Measurements from ENCODE around the gene C6orf132. TPM values are rescaled to one million over a fixed set of nuclear protein-coding genes. Genes with fewer than 3 reads are reported as not detected.
"Not testable (repeated sequence)": the region's sequence is repeated elsewhere in the genome, so short reads cannot be mapped to it uniquely, and the experiment has no call there.

C6orf132 gene
- total RNA-seq, 1 donor from 2014 or later = 11.3 TPM

DNA sequence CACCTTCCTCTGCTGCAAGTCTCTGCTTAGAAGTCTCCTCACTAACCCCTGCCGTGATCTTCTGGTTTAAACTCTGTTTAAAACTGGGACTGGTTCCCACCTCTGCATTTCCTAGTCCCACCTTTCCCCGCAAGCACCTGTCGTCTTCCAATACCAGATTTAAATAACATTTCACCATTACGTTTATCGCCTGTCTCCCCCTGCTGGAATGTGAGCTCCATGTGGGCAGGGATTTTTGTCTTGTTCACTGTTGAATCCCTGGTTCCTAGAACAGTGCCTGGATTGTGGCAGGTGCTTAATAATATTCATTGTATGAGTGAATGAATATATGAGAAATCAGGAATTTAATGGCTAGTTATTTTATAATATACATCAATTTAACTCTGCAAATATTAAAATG lies 33.4 kb upstream of the C6orf132 start:
- Histone ChIP-seq H3K27me3 (ENCODE audit: control insufficient read depth, insufficient read depth, low read length) (no peaks in the 10 kb centered on the region), H3K36me3 (ENCODE audit: control insufficient read depth, insufficient read depth, low read length) (no peaks in the 10 kb centered on the region), H3K4me3 (ENCODE audit: low read depth, low read length) (no peak overlapping the region)
- no peak for TF ChIP-seq CTCF (IDR thresholded peaks at IDR 0.05; ENCODE audit: insufficient read depth, low read length, severe bottlenecking)
- FAIRE-seq = no peak
- no peak for DNase-seq (ENCODE audit: low read depth)

GRCh38 chr6:42173101-42173500 lies 30.7 kb upstream of the C6orf132 start, which contains the start of gene GUCA1A:
Gene GUCA1A, plus strand, starts transcription at chr6:42173364. Its CDS starts 250 bp downstream, at chr6:42173614.
- no peaks in the 10 kb centered on the region for H3K27me3 ChIP-seq (ENCODE audit: control insufficient read depth, insufficient read depth, low read length)
- DNase-seq (ENCODE audit: low read depth) = no peak
- no peak within 1 kb of the TSS for H3K4me3 ChIP-seq (ENCODE audit: low read depth, low read length)
- no peak for FAIRE-seq
- no peaks in the 10 kb centered on the region for H3K36me3 ChIP-seq (ENCODE audit: control insufficient read depth, insufficient read depth, low read length)
- TF ChIP-seq CTCF (IDR thresholded peaks at IDR 0.05; ENCODE audit: insufficient read depth, low read length, severe bottlenecking) = no peak

GRCh38 chr6:42171813-42172581 lies 29.6 kb upstream of the C6orf132 start:
- Histone ChIP-seq H3K27me3 (ENCODE audit: control insufficient read depth, insufficient read depth, low read length) (no peaks in the 10 kb centered on the region), H3K4me3 (ENCODE audit: low read depth, low read length) (no peak overlapping the region), H3K36me3 (ENCODE audit: control insufficient read depth, insufficient read depth, low read length) (no peaks in the 10 kb centered on the region)
- FAIRE-seq (no peak), DNase-seq (ENCODE audit: low read depth) (no peak)
- TF ChIP-seq CTCF (IDR thresholded peaks at IDR 0.05; ENCODE audit: insufficient read depth, low read length, severe bottlenecking) = no peak

DNA sequence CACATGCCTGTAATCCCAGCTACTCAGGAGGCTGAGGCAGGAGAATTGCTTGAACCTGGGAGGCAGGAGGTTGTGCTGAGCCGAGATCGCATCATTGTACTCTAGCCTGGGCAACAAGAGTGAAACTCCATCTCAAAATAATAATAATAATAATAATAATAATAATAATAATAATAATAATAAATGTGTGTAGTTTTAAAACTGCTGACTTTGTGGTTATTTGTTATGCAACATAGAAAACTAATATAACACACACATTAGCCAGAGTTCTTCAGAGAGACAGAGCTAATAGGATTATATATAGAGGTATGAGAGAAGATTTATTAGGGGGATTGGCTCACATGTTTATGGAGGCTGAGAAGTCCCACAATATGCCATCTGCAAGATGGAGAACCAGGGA lies 27.4 kb upstream of the C6orf132 start:
- H3K36me3 ChIP-seq (ENCODE audit: control insufficient read depth, insufficient read depth, low read length); FAIRE-seq; H3K4me3 ChIP-seq (ENCODE audit: low read depth, low read length); DNase-seq (ENCODE audit: low read depth); H3K27me3 ChIP-seq (ENCODE audit: control insufficient read depth, insufficient read depth, low read length): not testable (repeated sequence)

- Histone ChIP-seq H3K27me3 (ENCODE audit: control insufficient read depth, insufficient read depth, low read length) (no peaks in the 10 kb centered on the region), H3K4me3 (ENCODE audit: low read depth, low read length) (no peak overlapping the region), H3K36me3 (ENCODE audit: control insufficient read depth, insufficient read depth, low read length) (no peaks in the 10 kb centered on the region)
- no peak for TF ChIP-seq CTCF (IDR thresholded peaks at IDR 0.05; ENCODE audit: insufficient read depth, low read length, severe bottlenecking)
- FAIRE-seq (no peak), DNase-seq (ENCODE audit: low read depth) (no peak)
Observed at GRCh38 chr6:42168650-42169049, 26.2 kb upstream of the C6orf132 start.

GRCh38 chr6:42166444-42167141 lies 24.2 kb upstream of the C6orf132 start:
- no peak overlapping the region for H3K4me3 ChIP-seq (ENCODE audit: low read depth, low read length)

More at GRCh38 chr6:42166444-42167141, 24.2 kb upstream of the C6orf132 start:
- no peak for FAIRE-seq
- Histone ChIP-seq H3K36me3 (ENCODE audit: control insufficient read depth, insufficient read depth, low read length) (no peaks in the 10 kb centered on the region), H3K27me3 (ENCODE audit: control insufficient read depth, insufficient read depth, low read length) (no peaks in the 10 kb centered on the region)
- DNase-seq (ENCODE audit: low read depth) = peak; percentile 73
- TF ChIP-seq CTCF (IDR thresholded peaks at IDR 0.05; ENCODE audit: insufficient read depth, low read length, severe bottlenecking) = peak; percentile 80
